ENCODE results near the gene SLC22A23.

Gene SLC22A23

GRCh38 chr6:3276174-3277167 is 180.4 kb downstream of the SLC22A23 start:
- in situ Hi-C loops (cut with MboI; ENCODE audit: low sequenced_read_pairs), result loop anchor here (10.0 kb wide), 1 partner anchor 458 kb away; no protein-coding TSS in a partner anchor

GRCh38 chr6:3273707-3274521 is 182.9 kb downstream of the SLC22A23 start:
- in situ Hi-C loops (cut with MboI; ENCODE audit: low sequenced_read_pairs), result loop anchor here (10.0 to 25.0 kb wide), 2 partner anchors 287 to 461 kb away; partner anchors contain the start of gene NQO2

GRCh38 chr6:3272911-3273547 is 183.8 kb downstream of the SLC22A23 start:
- in situ Hi-C loops (cut with MboI; ENCODE audit: low sequenced_read_pairs), result loop anchor here (10.0 to 25.0 kb wide), 2 partner anchors 286 to 462 kb away; partner anchors contain the start of gene NQO2

- in situ Hi-C loops (cut with MboI; ENCODE audit: low sequenced_read_pairs), result loop anchor here (10.0 to 25.0 kb wide), 2 partner anchors 284 to 463 kb away; partner anchors contain the start of gene NQO2
Measured at GRCh38 chr6:3271756-3272155, 185.1 kb downstream of the SLC22A23 start.

GRCh38 chr6:3270258-3270657 is 186.6 kb downstream of the SLC22A23 start:
- in situ Hi-C loops (cut with MboI; ENCODE audit: low sequenced_read_pairs), result loop anchor here (10.0 to 25.0 kb wide), 2 partner anchors 283 to 465 kb away; partner anchors contain the start of gene NQO2

- in situ Hi-C loops (cut with MboI; ENCODE audit: low sequenced_read_pairs), result loop anchor here (25.0 kb wide), 1 partner anchor 282 kb away; the partner anchor contains the start of gene NQO2
Measured at GRCh38 chr6:3269281-3269975, 187.4 kb downstream of the SLC22A23 start.

- in situ Hi-C loops (cut with MboI; ENCODE audit: low sequenced_read_pairs), result loop anchor here (25.0 kb wide), 1 partner anchor 281 kb away; the partner anchor contains the start of gene NQO2
Measured at GRCh38 chr6:3268680-3269079, 188.2 kb downstream of the SLC22A23 start.

GRCh38 chr6:3267162-3267561 is 189.7 kb downstream of the SLC22A23 start:
- in situ Hi-C loops (cut with MboI; ENCODE audit: low sequenced_read_pairs), result loop anchor here (25.0 kb wide), 1 partner anchor 280 kb away; the partner anchor contains the start of gene NQO2

GRCh38 chr6:3266170-3266569 is 190.7 kb downstream of the SLC22A23 start:
- in situ Hi-C loops (cut with MboI; ENCODE audit: low sequenced_read_pairs), result loop anchor here (25.0 kb wide), 1 partner anchor 279 kb away; the partner anchor contains the start of gene NQO2

- in situ Hi-C loops (cut with MboI; ENCODE audit: low sequenced_read_pairs), result loop anchor here (25.0 kb wide), 1 partner anchor 278 kb away; the partner anchor contains the start of gene NQO2
Measured at GRCh38 chr6:3265671-3266070, 191.2 kb downstream of the SLC22A23 start.

- in situ Hi-C loops (cut with MboI; ENCODE audit: low sequenced_read_pairs), result loop anchor here (25.0 kb wide), 1 partner anchor 277 kb away; the partner anchor contains the start of gene NQO2
Measured at GRCh38 chr6:3264356-3264755, 192.5 kb downstream of the SLC22A23 start.

GRCh38 chr6:3263096-3263495 is 193.8 kb downstream of the SLC22A23 start:
- in situ Hi-C loops (cut with MboI; ENCODE audit: low sequenced_read_pairs), result loop anchor here (25.0 kb wide), 1 partner anchor 276 kb away; the partner anchor contains the start of gene NQO2

- in situ Hi-C loops (cut with MboI; ENCODE audit: low sequenced_read_pairs), result loop anchor here (25.0 kb wide), 1 partner anchor 275 kb away; the partner anchor contains the start of gene NQO2
Measured at GRCh38 chr6:3261921-3262320, 194.9 kb downstream of the SLC22A23 start.

GRCh38 chr6:3261518-3261820 is 195.4 kb downstream of the SLC22A23 start:
- in situ Hi-C loops (cut with MboI; ENCODE audit: low sequenced_read_pairs), result loop anchor here (25.0 kb wide), 1 partner anchor 274 kb away; the partner anchor contains the start of gene NQO2

- in situ Hi-C loops (cut with MboI; ENCODE audit: low sequenced_read_pairs), result loop anchor here (25.0 kb wide), 1 partner anchor 274 kb away; the partner anchor contains the start of gene NQO2
Measured at GRCh38 chr6:3260772-3261517, 195.9 kb downstream of the SLC22A23 start.

GRCh38 chr6:3260296-3260695 is 196.6 kb downstream of the SLC22A23 start:
- in situ Hi-C loops (cut with MboI; ENCODE audit: low sequenced_read_pairs), result loop anchor here (25.0 kb wide), 1 partner anchor 273 kb away; the partner anchor contains the start of gene NQO2

- in situ Hi-C loops (cut with MboI; ENCODE audit: low sequenced_read_pairs), result loop anchor here (10.0 to 25.0 kb wide), 2 partner anchors 135 to 272 kb away; partner anchors contain the start of gene NQO2
Measured at GRCh38 chr6:3259491-3259958, 197.3 kb downstream of the SLC22A23 start.
